Mammary epithelial cell (primary cell): ENCODE results near the gene DLX3.

Experiments used
- EZH2 ChIP-seq: IDR thresholded peaks from 2 replicates; pipeline ENCODE4 v1.6.1; 2012; ENCODE audit warnings: low read length, inconsistent platforms, borderline replicate concordance
- TF ChIP-seq, protein P1 (sequence below), 2 donors: IDR thresholded peaks in 1 of 2; conservative IDR thresholded peaks in 1 of 2; 2 replicates each; pipeline ENCODE4 v1.5.1; 2011 to 2012; ENCODE audit warnings: inconsistent platforms in 2 of 2, low read length in 2 of 2, mild to moderate bottlenecking in 2 of 2, control low read depth in 1 of 2, low read depth in 1 of 2; ENCODE audit not compliant: insufficient read depth in 1 of 2; ENCODE audit errors: extremely low read depth in 1 of 2

DNA sequence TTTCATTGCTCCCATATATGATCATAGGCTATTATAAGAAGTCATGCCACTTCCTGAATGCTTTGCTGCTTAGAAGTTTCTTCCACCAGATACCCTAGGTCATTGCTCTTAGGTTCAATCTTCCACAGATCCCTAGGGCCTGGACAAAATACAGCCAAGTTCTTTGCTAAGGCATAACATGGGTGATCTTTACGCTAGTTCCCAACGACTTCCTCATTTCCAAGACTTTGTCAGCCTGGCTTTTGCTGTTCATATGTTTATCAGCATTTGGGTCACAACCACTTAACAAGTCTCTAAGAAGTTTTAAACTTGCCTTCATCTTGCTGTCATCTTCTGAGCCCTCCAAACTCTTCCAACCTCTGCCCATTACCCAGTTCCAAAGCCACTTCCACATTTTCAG lies 20.1 kb upstream of the DLX3 start:
- TF ChIP-seq EZH2: no peak
- TF ChIP-seq, protein P1, sequence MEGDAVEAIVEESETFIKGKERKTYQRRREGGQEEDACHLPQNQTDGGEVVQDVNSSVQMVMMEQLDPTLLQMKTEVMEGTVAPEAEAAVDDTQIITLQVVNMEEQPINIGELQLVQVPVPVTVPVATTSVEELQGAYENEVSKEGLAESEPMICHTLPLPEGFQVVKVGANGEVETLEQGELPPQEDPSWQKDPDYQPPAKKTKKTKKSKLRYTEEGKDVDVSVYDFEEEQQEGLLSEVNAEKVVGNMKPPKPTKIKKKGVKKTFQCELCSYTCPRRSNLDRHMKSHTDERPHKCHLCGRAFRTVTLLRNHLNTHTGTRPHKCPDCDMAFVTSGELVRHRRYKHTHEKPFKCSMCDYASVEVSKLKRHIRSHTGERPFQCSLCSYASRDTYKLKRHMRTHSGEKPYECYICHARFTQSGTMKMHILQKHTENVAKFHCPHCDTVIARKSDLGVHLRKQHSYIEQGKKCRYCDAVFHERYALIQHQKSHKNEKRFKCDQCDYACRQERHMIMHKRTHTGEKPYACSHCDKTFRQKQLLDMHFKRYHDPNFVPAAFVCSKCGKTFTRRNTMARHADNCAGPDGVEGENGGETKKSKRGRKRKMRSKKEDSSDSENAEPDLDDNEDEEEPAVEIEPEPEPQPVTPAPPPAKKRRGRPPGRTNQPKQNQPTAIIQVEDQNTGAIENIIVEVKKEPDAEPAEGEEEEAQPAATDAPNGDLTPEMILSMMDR (conservative IDR thresholded peaks at IDR 0.05 in 1 of 2, IDR thresholded peaks at IDR 0.05 in 1 of 2; ENCODE audit: extremely low read depth in 1 of 2, insufficient read depth in 1 of 2, low read depth in 1 of 2, low read length in 2 of 2): no peak
